ENCODE data around the gene METRNL. TPM values are rescaled to one million over a fixed set of nuclear protein-coding genes. Genes with fewer than 3 reads are reported as not detected.
"Not testable (repeated sequence)": the region's sequence is repeated elsewhere in the genome, so short reads cannot be mapped to it uniquely, and the experiment has no call there.

Gene METRNL
- total RNA-seq, 1 donor from 2014 or later: 76.2 TPM

DNA sequence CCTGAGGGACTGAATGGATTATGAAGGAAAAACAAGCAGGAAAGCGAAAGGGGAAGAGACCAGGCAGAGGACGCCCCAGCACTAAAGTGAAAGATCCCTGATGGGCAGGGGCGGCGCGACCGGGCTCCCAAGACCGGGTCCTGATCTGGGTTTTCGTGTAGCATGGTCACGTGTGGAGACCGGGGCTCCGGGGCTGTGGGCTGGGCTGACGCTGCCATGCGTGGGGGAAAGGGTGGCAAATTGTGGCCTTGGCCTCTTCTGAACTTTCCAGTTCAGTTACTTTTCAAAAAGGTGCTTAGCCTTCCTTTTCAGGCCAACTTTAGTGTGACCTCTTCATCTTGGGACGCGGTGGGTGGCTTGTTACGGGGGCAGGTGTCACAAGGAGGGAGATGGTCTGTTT, 57.5 kb downstream of the METRNL start:
- Mint-ChIP-seq H3K36me3 (no peaks in the 10 kb centered on the region), H3K4me3 (no peak overlapping the region), H3K9me3 (peaks cover 1% of the 10 kb centered on the region), H3K4me1 (ENCODE audit: unreplicated experiment) (peaks cover 5% of the 10 kb centered on the region), H3K27me3 (peaks cover 2% of the 10 kb centered on the region), H3K27ac (no peak overlapping the region)
- DNase-seq (ENCODE audit: extremely low spot score, unreplicated experiment): peak; percentile 67
- TF ChIP-seq, protein P1, sequence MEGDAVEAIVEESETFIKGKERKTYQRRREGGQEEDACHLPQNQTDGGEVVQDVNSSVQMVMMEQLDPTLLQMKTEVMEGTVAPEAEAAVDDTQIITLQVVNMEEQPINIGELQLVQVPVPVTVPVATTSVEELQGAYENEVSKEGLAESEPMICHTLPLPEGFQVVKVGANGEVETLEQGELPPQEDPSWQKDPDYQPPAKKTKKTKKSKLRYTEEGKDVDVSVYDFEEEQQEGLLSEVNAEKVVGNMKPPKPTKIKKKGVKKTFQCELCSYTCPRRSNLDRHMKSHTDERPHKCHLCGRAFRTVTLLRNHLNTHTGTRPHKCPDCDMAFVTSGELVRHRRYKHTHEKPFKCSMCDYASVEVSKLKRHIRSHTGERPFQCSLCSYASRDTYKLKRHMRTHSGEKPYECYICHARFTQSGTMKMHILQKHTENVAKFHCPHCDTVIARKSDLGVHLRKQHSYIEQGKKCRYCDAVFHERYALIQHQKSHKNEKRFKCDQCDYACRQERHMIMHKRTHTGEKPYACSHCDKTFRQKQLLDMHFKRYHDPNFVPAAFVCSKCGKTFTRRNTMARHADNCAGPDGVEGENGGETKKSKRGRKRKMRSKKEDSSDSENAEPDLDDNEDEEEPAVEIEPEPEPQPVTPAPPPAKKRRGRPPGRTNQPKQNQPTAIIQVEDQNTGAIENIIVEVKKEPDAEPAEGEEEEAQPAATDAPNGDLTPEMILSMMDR (conservative IDR thresholded peaks at IDR 0.05): no peak

GRCh38 chr17:83137523-83137922, 58.1 kb downstream of the METRNL start:
- peaks cover 5% of the 10 kb centered on the region for H3K4me1 Mint-ChIP-seq (ENCODE audit: unreplicated experiment)
- TF ChIP-seq, protein P1 (conservative IDR thresholded peaks at IDR 0.05): no peak
- DNase-seq (ENCODE audit: extremely low spot score, unreplicated experiment): peak; percentile 36
- no peak overlapping the region for H3K27ac Mint-ChIP-seq
- H3K9me3 Mint-ChIP-seq: peaks cover 6% of the 10 kb centered on the region
- H3K27me3 Mint-ChIP-seq: peaks cover 2% of the 10 kb centered on the region
- no peak overlapping the region for H3K4me3 Mint-ChIP-seq
- no peaks in the 10 kb centered on the region for H3K36me3 Mint-ChIP-seq

DNA sequence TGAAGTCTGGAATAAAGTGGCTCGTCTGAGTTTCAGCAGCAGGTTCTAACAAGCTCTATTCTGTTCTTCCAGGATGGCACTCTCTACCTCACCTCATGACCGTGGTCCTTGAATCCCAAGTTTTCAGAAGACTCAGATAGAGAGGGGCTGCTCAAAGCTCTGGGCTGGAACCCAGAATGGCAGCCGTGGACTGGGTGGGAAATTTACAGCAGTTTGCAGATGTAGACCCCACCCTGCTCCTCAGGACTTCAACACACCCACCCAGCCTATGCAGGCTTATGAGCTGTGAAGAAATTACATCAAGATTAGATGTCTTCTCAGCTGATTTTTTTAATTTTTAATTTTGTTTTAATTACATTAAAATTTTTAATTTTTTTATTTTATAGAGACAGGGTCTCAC, 59.4 kb downstream of the METRNL start:
- H3K4me1 Mint-ChIP-seq (ENCODE audit: unreplicated experiment): no peaks in the 10 kb centered on the region
- TF ChIP-seq, protein P1 (conservative IDR thresholded peaks at IDR 0.05): no peak
- H3K27me3 Mint-ChIP-seq: no peaks in the 10 kb centered on the region
- peaks cover 6% of the 10 kb centered on the region for H3K9me3 Mint-ChIP-seq
- no peak overlapping the region for H3K27ac Mint-ChIP-seq
- peak; percentile 15 for DNase-seq (ENCODE audit: extremely low spot score, unreplicated experiment)
- H3K36me3 Mint-ChIP-seq: no peaks in the 10 kb centered on the region
- no peak overlapping the region for H3K4me3 Mint-ChIP-seq

DNA sequence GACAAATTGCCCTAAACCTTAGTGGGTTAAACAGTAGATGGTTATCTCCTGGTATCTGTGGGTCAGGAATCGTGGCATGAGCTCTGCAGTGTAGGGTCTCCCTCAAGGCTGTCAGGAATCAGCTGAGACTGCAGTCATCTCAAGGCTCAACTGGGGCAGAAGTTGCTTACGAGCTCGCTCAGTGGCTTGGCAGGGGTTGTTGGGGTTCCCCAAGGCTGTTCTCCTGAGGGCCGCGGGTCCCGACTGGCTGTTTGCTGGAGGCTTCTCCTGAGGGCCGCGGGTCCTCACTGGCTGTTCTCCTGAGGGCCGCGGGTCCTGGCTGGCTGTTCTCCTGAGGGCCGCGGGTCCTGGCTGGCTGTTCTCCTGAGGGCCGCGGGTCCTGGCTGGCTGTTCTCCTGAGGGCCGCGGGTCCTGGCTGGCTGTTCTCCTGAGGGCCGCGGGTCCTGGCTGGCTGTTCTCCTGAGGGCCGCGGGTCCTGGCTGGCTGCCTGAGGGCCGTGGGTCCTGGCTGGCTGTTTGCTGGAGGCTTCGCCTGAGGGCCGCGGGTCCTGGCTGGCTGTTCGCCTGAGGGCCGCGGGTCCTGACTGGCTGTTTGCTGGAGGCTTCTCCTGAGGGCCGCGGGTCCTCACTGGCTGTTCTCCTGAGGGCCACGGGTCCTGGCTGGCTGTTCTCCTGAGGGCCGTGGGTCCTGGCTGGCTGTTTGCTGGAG, 60.3 kb downstream of the METRNL start:
- not testable (repeated sequence) for H3K4me3 Mint-ChIP-seq; H3K36me3 Mint-ChIP-seq; H3K27ac Mint-ChIP-seq; H3K4me1 Mint-ChIP-seq (ENCODE audit: unreplicated experiment); H3K9me3 Mint-ChIP-seq; H3K27me3 Mint-ChIP-seq
- DNase-seq (ENCODE audit: extremely low spot score, unreplicated experiment): peak; percentile 32

DNA sequence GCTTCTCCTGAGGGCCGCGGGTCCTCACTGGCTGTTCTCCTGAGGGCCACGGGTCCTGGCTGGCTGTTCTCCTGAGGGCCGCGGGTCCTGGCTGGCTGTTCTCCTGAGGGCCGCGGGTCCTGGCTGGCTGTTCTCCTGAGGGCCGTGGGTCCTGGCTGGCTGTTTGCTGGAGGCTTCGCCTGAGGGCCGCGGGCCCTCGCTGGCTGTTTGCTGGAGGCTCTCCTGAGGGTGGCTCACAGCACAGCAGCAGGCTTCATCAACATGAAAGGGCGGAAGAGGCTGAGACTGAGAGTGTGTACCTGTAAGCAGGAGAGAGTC, 60.8 kb downstream of the METRNL start:
- H3K27me3 Mint-ChIP-seq; H3K27ac Mint-ChIP-seq; H3K36me3 Mint-ChIP-seq; H3K4me3 Mint-ChIP-seq; DNase-seq (ENCODE audit: extremely low spot score, unreplicated experiment); H3K9me3 Mint-ChIP-seq; H3K4me1 Mint-ChIP-seq (ENCODE audit: unreplicated experiment): not testable (repeated sequence)

GRCh38 chr17:83142619-83143018, 63.2 kb downstream of the METRNL start:
- TF ChIP-seq, protein P1 (conservative IDR thresholded peaks at IDR 0.05): no peak
- H3K27ac Mint-ChIP-seq: no peak overlapping the region
- DNase-seq (ENCODE audit: extremely low spot score, unreplicated experiment): no peak
- H3K4me1 Mint-ChIP-seq (ENCODE audit: unreplicated experiment): no peaks in the 10 kb centered on the region
- no peak overlapping the region for H3K4me3 Mint-ChIP-seq
- H3K9me3 Mint-ChIP-seq: peaks cover 10% of the 10 kb centered on the region
- no peaks in the 10 kb centered on the region for H3K36me3 Mint-ChIP-seq
- peaks cover 5% of the 10 kb centered on the region for H3K27me3 Mint-ChIP-seq

- Mint-ChIP-seq H3K9me3 (peaks cover 10% of the 10 kb centered on the region), H3K4me3 (no peak overlapping the region), H3K36me3 (no peaks in the 10 kb centered on the region), H3K27me3 (peaks cover 5% of the 10 kb centered on the region), H3K4me1 (ENCODE audit: unreplicated experiment) (no peaks in the 10 kb centered on the region), H3K27ac (no peak overlapping the region)
- TF ChIP-seq, protein P1 (conservative IDR thresholded peaks at IDR 0.05): no peak
- no peak for DNase-seq (ENCODE audit: extremely low spot score, unreplicated experiment)
Measured at GRCh38 chr17:83143817-83144231, 64.4 kb downstream of the METRNL start.
